ENCODE data around the gene KRT8.

KRT8 gene

DNA sequence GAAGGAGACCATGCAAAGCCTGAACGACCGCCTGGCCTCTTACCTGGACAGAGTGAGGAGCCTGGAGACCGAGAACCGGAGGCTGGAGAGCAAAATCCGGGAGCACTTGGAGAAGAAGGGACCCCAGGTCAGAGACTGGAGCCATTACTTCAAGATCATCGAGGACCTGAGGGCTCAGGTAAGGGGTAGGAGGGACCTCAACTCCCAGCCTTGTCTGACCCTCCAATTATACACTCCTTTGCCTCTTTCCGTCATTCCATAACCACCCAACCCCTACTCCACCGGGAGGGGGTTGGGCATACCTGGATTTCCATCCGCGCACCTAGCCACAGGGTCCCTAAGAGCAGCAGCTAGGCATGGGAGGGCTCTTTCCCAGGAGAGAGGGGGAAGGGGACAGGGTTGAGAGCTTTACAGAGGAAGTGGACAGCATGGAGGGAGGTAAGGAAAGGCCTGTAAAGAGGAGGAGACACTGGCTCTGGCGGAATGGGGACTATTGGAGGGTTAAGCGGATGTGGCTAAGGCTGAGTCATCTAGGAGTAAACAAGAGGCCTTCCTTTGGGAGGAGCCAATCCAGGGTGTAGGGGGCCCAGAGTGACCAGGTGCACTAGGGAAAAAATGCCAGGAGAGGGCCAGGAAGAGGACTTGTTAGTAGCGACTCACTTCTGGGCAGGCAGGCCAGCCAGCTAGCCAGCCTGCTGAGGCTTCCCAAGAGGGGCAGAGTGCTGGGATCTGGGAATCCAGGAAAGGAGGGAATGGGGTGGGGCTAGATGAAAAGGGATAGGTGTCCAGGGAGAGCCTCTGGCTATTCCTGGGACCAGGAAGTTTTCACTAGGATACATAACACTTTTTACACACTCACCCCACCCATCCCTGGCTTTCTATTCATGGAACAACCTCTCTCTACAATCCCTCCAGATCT, 44.8 kb upstream of the KRT8 start:
- ChIA-PET POLR2A (no interaction called here), CTCF (interaction anchor here (3.3 kb wide), 1 partner anchor 65 kb away, joined by 21 read pairs; no protein-coding TSS in a partner anchor)
- TF ChIP-seq, protein P1, sequence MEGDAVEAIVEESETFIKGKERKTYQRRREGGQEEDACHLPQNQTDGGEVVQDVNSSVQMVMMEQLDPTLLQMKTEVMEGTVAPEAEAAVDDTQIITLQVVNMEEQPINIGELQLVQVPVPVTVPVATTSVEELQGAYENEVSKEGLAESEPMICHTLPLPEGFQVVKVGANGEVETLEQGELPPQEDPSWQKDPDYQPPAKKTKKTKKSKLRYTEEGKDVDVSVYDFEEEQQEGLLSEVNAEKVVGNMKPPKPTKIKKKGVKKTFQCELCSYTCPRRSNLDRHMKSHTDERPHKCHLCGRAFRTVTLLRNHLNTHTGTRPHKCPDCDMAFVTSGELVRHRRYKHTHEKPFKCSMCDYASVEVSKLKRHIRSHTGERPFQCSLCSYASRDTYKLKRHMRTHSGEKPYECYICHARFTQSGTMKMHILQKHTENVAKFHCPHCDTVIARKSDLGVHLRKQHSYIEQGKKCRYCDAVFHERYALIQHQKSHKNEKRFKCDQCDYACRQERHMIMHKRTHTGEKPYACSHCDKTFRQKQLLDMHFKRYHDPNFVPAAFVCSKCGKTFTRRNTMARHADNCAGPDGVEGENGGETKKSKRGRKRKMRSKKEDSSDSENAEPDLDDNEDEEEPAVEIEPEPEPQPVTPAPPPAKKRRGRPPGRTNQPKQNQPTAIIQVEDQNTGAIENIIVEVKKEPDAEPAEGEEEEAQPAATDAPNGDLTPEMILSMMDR (IDR thresholded peaks at IDR 0.05; ENCODE audit: control extremely low read depth, extremely low read depth, low read depth, missing control alignments), result no peak
- no peak for DNase-seq (ENCODE audit: extremely low spot score)

DNA sequence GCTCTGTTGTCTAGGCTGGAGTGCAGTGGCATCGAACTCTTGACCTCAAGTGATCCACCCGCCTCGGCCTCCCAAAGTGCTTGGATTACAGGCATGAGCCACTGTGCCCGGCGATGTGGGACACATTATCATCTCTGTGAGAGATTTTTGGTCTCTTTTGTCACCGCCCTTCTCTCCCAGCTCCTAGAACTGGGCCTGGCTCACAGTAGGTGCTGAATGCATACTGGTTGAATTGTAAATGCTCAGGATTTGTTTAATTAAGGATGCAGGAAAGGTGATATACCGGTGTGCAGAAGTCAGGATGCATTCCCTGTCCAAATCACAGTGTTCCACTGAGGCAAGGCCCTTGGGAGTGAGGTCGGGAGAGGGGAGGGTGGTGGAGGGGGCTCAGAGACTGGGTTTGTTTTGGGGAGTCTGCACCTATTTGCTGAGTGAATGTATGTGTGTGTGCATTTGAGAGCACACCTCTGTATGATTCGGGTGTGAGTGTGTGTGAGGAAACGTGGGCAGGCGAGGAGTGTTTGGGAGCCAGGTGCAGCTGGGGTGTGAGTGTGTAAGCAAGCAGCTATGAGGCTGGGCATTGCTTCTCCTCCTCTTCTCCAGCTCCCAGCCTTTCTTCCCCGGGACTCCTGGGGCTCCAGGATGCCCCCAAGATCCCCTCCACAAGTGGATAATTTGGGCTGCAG, 43.0 kb upstream of the KRT8 start:
- TF ChIP-seq, protein P1 (IDR thresholded peaks at IDR 0.05; ENCODE audit: control extremely low read depth, extremely low read depth, low read depth, missing control alignments), result no peak
- DNase-seq (ENCODE audit: extremely low spot score), result no peak
- CTCF ChIA-PET, result no interaction called here
- POLR2A ChIA-PET, result interaction anchor here (0.7 kb wide), 1 partner anchor 940 kb away, joined by 9 read pairs; no protein-coding TSS in a partner anchor

DNA sequence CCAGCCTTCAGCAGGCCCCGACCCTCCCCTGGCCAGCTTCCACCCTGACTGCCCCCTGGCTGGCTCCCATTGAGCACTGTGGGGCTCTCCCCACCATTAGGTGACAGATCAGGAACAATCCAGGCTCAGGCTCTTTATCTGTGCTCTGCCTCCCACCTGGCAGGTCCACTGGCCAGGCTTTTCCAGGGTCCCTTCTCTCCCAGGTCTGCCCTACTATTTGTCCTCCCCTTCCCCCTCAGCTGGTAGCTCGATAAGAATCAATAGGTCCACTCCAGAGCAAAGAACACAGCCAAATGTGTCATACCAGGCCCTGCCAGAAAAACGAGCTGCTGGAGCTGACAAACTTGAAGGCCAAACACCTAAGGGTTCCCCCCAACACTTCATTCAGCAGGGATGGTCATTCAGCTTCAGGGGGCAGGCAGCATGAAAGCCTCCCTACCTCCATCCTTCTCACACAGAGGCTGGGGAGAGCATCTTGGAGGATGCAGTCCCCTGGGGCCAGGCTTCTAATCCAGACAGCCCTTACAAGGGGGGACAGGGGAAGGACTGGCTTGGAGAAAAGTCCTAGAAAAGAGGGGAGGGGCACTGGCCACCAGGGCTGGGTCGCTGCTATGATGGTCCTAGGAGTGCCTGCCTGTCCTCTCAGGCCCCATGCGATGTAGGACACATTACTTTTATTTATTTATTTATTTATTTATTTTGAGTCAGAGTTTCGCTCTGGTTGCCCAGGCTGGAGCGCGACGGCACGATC, 42.1 kb upstream of the KRT8 start:
- TF ChIP-seq, protein P1 (IDR thresholded peaks at IDR 0.05; ENCODE audit: control extremely low read depth, extremely low read depth, low read depth, missing control alignments), result no peak
- POLR2A ChIA-PET, result no interaction called here
- no peak for DNase-seq (ENCODE audit: extremely low spot score)
- CTCF ChIA-PET, result interaction anchor here (1.4 to 1.5 kb wide), 2 partner anchors 33 to 62 kb away, joined by 3 to 8 read pairs; no protein-coding TSS in a partner anchor

- ChIA-PET CTCF (interaction anchor here (1.4 to 1.5 kb wide), 2 partner anchors 34 to 62 kb away, joined by 3 to 8 read pairs; no protein-coding TSS in a partner anchor), POLR2A (no interaction called here)
- DNase-seq (ENCODE audit: extremely low spot score), result no peak
- TF ChIP-seq, protein P1 (IDR thresholded peaks at IDR 0.05; ENCODE audit: control extremely low read depth, extremely low read depth, low read depth, missing control alignments), result no peak
These were observed 41.5 kb upstream of the KRT8 start for GRCh38 chr12:52946334-52946733.

DNA sequence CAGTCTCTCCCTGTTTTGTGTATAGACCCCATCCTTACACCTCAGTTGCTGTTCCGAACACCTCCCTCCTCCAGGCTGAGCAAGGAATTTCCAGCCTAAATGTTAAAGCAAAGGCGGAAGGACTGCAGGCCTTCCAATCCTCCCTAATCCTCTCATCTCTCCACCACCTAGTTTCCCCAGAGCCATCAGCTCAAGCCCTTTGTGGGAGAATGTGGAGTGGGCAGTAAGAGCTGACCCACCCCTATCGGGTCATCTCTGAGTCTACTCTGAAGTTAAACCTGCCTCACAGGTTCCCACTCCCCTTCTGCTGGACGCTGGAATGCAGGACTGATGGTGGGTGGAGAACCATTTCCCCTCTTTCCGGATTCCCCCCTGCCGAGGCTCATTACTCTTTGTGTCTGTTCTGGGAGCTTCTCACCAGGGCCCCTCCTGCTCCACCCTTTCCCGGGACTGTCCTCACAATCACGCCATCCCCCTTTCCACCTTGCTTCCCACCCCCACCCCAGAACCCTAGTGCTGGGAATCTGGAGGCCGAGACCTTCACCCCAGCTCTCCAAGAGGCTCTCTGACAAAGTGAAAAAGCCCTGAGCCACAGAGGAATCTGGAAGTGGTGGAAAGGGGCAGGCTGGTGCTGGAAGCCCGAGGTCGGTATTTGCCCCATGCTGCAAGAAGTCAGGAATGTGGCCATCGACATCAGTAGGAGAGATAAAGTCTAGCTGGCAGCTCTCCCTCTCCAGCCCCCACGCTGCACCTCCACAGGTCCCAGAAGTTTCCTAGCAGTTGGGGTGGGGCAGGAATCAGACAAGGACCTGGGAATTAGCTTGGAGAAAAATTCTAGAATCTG, 40.7 kb upstream of the KRT8 start:
- TF ChIP-seq, protein P1 (IDR thresholded peaks at IDR 0.05; ENCODE audit: control extremely low read depth, extremely low read depth, low read depth, missing control alignments), result no peak
- CTCF ChIA-PET, result interaction anchor here (1.4 to 1.5 kb wide), 2 partner anchors 35 to 61 kb away, joined by 3 to 8 read pairs; no protein-coding TSS in a partner anchor
- POLR2A ChIA-PET, result no interaction called here
- DNase-seq (ENCODE audit: extremely low spot score), result no peak

All from GM10248 (cell line).